Chondrocyte (in vitro differentiated cells): ENCODE results near the gene SLC4A5. TPM values are rescaled to one million over a fixed set of nuclear protein-coding genes. Genes with fewer than 3 reads are reported as not detected.
"Not testable (repeated sequence)": the region's sequence is repeated elsewhere in the genome, so short reads cannot be mapped to it uniquely, and the experiment has no call there.

Experiments used
- DNase-seq: peaks from one replicate; pipeline ENCODE4 v3.0.0; 2021; ENCODE audit warnings: mixed read lengths, low spot score
- H3K27ac Mint-ChIP-seq: one replicate; pipeline ENCODE4 v1.8.0; 2021; ENCODE audit warnings: mild to moderate bottlenecking, moderate library complexity, mixed read lengths; ENCODE audit not compliant: unreplicated experiment
- H3K27me3 Mint-ChIP-seq: 2 replicates; pipeline ENCODE4 v1.8.0; 2021; ENCODE audit warnings: low read depth, mixed read lengths
- H3K36me3 Mint-ChIP-seq: 2 replicates; pipeline ENCODE4 v1.8.0; 2021; ENCODE audit warnings: low read depth, mixed read lengths
- H3K4me1 Mint-ChIP-seq: 2 replicates; pipeline ENCODE4 v1.8.0; 2021; ENCODE audit warnings: low read depth, mild to moderate bottlenecking, mixed read lengths
- H3K4me3 Mint-ChIP-seq: one replicate; pipeline ENCODE4 v1.8.0; 2021; ENCODE audit warnings: mild to moderate bottlenecking, moderate library complexity, mixed read lengths; ENCODE audit not compliant: unreplicated experiment
- H3K9me3 Mint-ChIP-seq: 2 replicates; pipeline ENCODE4 v1.8.0; 2021; ENCODE audit warnings: low read depth, mixed read lengths
- CTCF ChIP-seq: fragments of 200-600 bp; sonication (generic); IDR thresholded peaks from 2 replicates; pipeline ENCODE4 v1.5.0; 2021; ENCODE audit warnings: antibody characterized with exemption, mild to moderate bottlenecking, moderate library complexity
- total RNA-seq: library from RNA; stranded (reverse); gene quantifications from 3 replicates; pipeline ENCODE4 v1.2.1, GENCODE V29; 2021

Gene SLC4A5
- total RNA-seq, 1 donor from 2014 or later, result 0.65 TPM

- Mint-ChIP-seq H3K27ac (no peak overlapping the region), H3K4me1 (peaks cover 31% of the 10 kb centered on the region), H3K36me3 (peaks cover 8% of the 10 kb centered on the region), H3K27me3 (peaks cover 4% of the 10 kb centered on the region), H3K4me3 (no peak overlapping the region), H3K9me3 (no peaks in the 10 kb centered on the region)
- no peak for TF ChIP-seq CTCF
- no peak for DNase-seq
Observed at GRCh38 chr2:74197049-74197448, 146.2 kb downstream of the SLC4A5 start.

GRCh38 chr2:74194799-74195198, 148.4 kb downstream of the SLC4A5 start:
- no peaks in the 10 kb centered on the region for H3K9me3 Mint-ChIP-seq
- TF ChIP-seq CTCF, result no peak
- no peak overlapping the region for H3K4me3 Mint-ChIP-seq
- no peak overlapping the region for H3K27ac Mint-ChIP-seq
- peaks cover 12% of the 10 kb centered on the region for H3K27me3 Mint-ChIP-seq
- H3K4me1 Mint-ChIP-seq, result peaks cover 10% of the 10 kb centered on the region
- H3K36me3 Mint-ChIP-seq, result peaks cover 7% of the 10 kb centered on the region
- no peak for DNase-seq

GRCh38 chr2:74191596-74192380, 151.4 kb downstream of the SLC4A5 start:
- H3K9me3 Mint-ChIP-seq, result no peaks in the 10 kb centered on the region
- no peaks in the 10 kb centered on the region for H3K36me3 Mint-ChIP-seq
- H3K27ac Mint-ChIP-seq, result no peak overlapping the region
- H3K27me3 Mint-ChIP-seq, result peaks cover 12% of the 10 kb centered on the region
- DNase-seq, result no peak
- H3K4me3 Mint-ChIP-seq, result no peak overlapping the region
- no peak for TF ChIP-seq CTCF
- peaks cover 3% of the 10 kb centered on the region for H3K4me1 Mint-ChIP-seq

- Mint-ChIP-seq H3K36me3 (no peaks in the 10 kb centered on the region), H3K9me3 (no peaks in the 10 kb centered on the region), H3K4me1 (peaks cover 3% of the 10 kb centered on the region), H3K27ac (no peak overlapping the region), H3K4me3 (no peak overlapping the region), H3K27me3 (peaks cover 14% of the 10 kb centered on the region)
- no peak for DNase-seq
- no peak for TF ChIP-seq CTCF
Observed at GRCh38 chr2:74188696-74189095, 154.5 kb downstream of the SLC4A5 start.

- H3K27me3 Mint-ChIP-seq, result peaks cover 14% of the 10 kb centered on the region
- no peak for TF ChIP-seq CTCF
- H3K27ac Mint-ChIP-seq, result no peak overlapping the region
- DNase-seq, result no peak
- H3K4me3 Mint-ChIP-seq, result no peak overlapping the region
- peaks cover 3% of the 10 kb centered on the region for H3K4me1 Mint-ChIP-seq
- no peaks in the 10 kb centered on the region for H3K9me3 Mint-ChIP-seq
- H3K36me3 Mint-ChIP-seq, result no peaks in the 10 kb centered on the region
Observed at GRCh38 chr2:74188018-74188601, 155.1 kb downstream of the SLC4A5 start.

GRCh38 chr2:74186706-74187105, 156.5 kb downstream of the SLC4A5 start:
- not testable (repeated sequence) for H3K27me3 Mint-ChIP-seq, H3K9me3 Mint-ChIP-seq, H3K4me3 Mint-ChIP-seq, H3K4me1 Mint-ChIP-seq, DNase-seq, H3K27ac Mint-ChIP-seq, H3K36me3 Mint-ChIP-seq
